Ovary (tissue), 9 donors: ENCODE measurements around the gene FRG2B. TPM values are rescaled to one million over a fixed set of nuclear protein-coding genes. Genes with fewer than 3 reads are reported as not detected.

ENCODE experiments used
- polyA plus RNA-seq, 2 donors: library from polyadenylated mRNA; stranded (reverse); fragments of 200-250 nt in 1 of 2; fragments of 350-450 nt in 1 of 2; fragmentation: Illumina TruSeq in 1 of 2; extraction: RNeasy Lipid Tissue Mini Kit (QIAGEN cat#74804) in 1 of 2; gene quantifications; one replicate each; pipeline ENCODE4 v1.2.3, GENCODE V29; 2013 to 2014
- total RNA-seq, 7 donors: library from RNA; depleted of rRNA in 2 of 7; stranded (reverse); fragments of >200 nt in 2 of 7; fragmentation: NEBNext Ultra II Directional in 3 of 7; extraction: Animal tissue kit (Norgen Biotek cat#: 25700) in 3 of 7; gene quantifications; one replicate each; pipeline versions ENCODE4 v1.1.0 to v1.2.4, GENCODE V29; 2016 to 2023
- donor health status: DM: no; HTN: no; CAD: no; lungs with moderate emphysema.
- donor health status: DM: no; HTN: no; CAD: no.
- donor health status: Bipolar disorder and iron deficiency.
- donor health status: DM: yes; HTN: yes; CAD: no.
- donor health status: DM: no; HTN: no; CAD: no.
- donor health status: DM: yes; HTN: yes; CAD: no.

The FRG2B gene
- total and polyA plus RNA-seq, 9 donors = not detected

Other genes with a start within 250 kb of the FRG2B start
- 10 to 100 TPM in 3 of 7 donors, 1 to 10 TPM in 4; 6.3 to 11.4 (median 9.2) TPM for gene PAOX, start 247.5 kb downstream of the FRG2B start, total RNA-seq
- gene PAOX, start 247.5 kb downstream of the FRG2B start, polyA plus RNA-seq = 1 to 10 TPM; 2.1 to 7.8 TPM
- gene MTG1, start 232.6 kb downstream of the FRG2B start, total RNA-seq = 10 to 100 TPM; 23.1 to 55.1 (median 32.5) TPM
- gene MTG1, start 232.6 kb downstream of the FRG2B start, polyA plus RNA-seq = 10 to 100 TPM; 33.7 to 34.9 TPM
- gene SPRN, start 202.2 kb downstream of the FRG2B start, total RNA-seq = under 1 TPM in 3 of 7 donors, not detected in 4; 0.11 to 0.20 (median 0.15) TPM
- gene SPRN, start 202.2 kb downstream of the FRG2B start, polyA plus RNA-seq = under 1 TPM; 0.05 to 0.10 TPM
- 1 to 10 TPM in 6 of 7 donors, under 1 TPM in 1; 0.72 to 5.0 (median 3.6) TPM for gene SCART1, start 172.8 kb downstream of the FRG2B start, total RNA-seq
- gene SCART1, start 172.8 kb downstream of the FRG2B start, polyA plus RNA-seq = under 1 TPM; 0.71 to 0.72 TPM
- 1 to 10 TPM in 6 of 7 donors, under 1 TPM in 1; 0.83 to 4.6 (median 3.7) TPM for gene CYP2E1, start 99.4 kb downstream of the FRG2B start, total RNA-seq
- gene CYP2E1, start 99.4 kb downstream of the FRG2B start, polyA plus RNA-seq = 1 to 10 TPM in 1 of 2 donors, under 1 TPM in 1; 0.96 to 1.6 TPM
- gene SYCE1, start 61.2 kb downstream of the FRG2B start, total RNA-seq = 1 to 10 TPM in 5 of 7 donors, under 1 TPM in 1, not detected in 1; 0.53 to 3.2 (median 2.5) TPM
- 1 to 10 TPM in 1 of 2 donors, under 1 TPM in 1; 0.40 to 8.1 TPM for gene SYCE1, start 61.2 kb downstream of the FRG2B start, polyA plus RNA-seq